H1 (cell line): ENCODE results near the gene SYNGR4. TPM values are rescaled to one million over a fixed set of nuclear protein-coding genes. Genes with fewer than 3 reads are reported as not detected.

Experiments
- CTCF ChIA-PET: fragments of 300-600 bp; sonication (Branson Sonifier 250); formaldehyde crosslinking; loops from one replicate; lab custom pipeline; 2021; ENCODE audit not compliant: partially characterized antibody; lab: Charles Lee
- POLR2A ChIA-PET: fragments of 300-600 bp; sonication (Branson Sonifier 250); formaldehyde crosslinking; loops from one replicate; lab custom pipeline; 2021; ENCODE audit warnings: inconsistent platforms; ENCODE audit not compliant: partially characterized antibody; lab: Charles Lee
- DNase-seq, 2 experiments: peaks; one replicate each; pipeline versions ENCODE4 v3.0.0 to v3.0.0-alpha.2; 2010 to 2022; ENCODE audit warnings: low spot score in 2 of 2, low read depth in 1 of 2, mixed read lengths in 1 of 2
- FAIRE-seq: peaks from 2 replicates; lab custom pipeline; 2011; peaks lifted over from hg19 to GRCh38; lab: Jason Lieb, UNC
- H2AFZ ChIP-seq: 2 replicates; pipeline ENCODE4 v1.8.1; 2012; ENCODE audit warnings: low read length, inconsistent platforms
- H2AK5ac ChIP-seq: 2 replicates; pipeline ENCODE4 v1.6.1; 2013; ENCODE audit warnings: low read depth, low read length
- H2BK120ac ChIP-seq: replicated peaks from 2 replicates; pipeline ENCODE3; 2013; ENCODE audit warnings: low read depth, low read length, inconsistent platforms
- H2BK12ac ChIP-seq: 2 replicates; pipeline ENCODE4 v1.6.1; 2013; ENCODE audit warnings: low read depth, low read length
- H2BK15ac ChIP-seq: 2 replicates; pipeline ENCODE4 v1.6.1; 2013; ENCODE audit warnings: low read length
- H2BK20ac ChIP-seq: 2 replicates; pipeline ENCODE4 v1.6.1; 2013; ENCODE audit warnings: low read length
- H2BK5ac ChIP-seq: 2 replicates; pipeline ENCODE4 v1.6.1; 2013; ENCODE audit warnings: low read depth, low read length
- H3K14ac ChIP-seq: 2 replicates; pipeline ENCODE4 v1.6.1; 2013; ENCODE audit warnings: inconsistent platforms; ENCODE audit not compliant: insufficient read length
- H3K18ac ChIP-seq: 2 replicates; pipeline ENCODE4 v1.6.1; 2013; ENCODE audit warnings: low read length; ENCODE audit errors: extremely low read depth
- H3K23ac ChIP-seq: 2 replicates; pipeline ENCODE4 v1.6.1; 2013; ENCODE audit warnings: inconsistent platforms; ENCODE audit not compliant: insufficient read length
- H3K23me2 ChIP-seq: 2 replicates; pipeline ENCODE4 v1.6.1; 2013; ENCODE audit warnings: low read depth, low read length
- H3K27ac ChIP-seq: 2 replicates; pipeline ENCODE4 v1.6.1; 2011; ENCODE audit warnings: low read depth, low read length, inconsistent platforms
- H3K27me3 ChIP-seq, 4 experiments: replicated peaks in 1 of 4; 1 replicate in 1 of 4; 2 replicates in 3 of 4; pipeline versions ENCODE4 v1.6.1 to v1.8.1; 2011 to 2013; ENCODE audit warnings: low read length in 3 of 4, mild to moderate bottlenecking in 3 of 4, inconsistent platforms in 2 of 4, mixed read lengths in 2 of 4, moderate library complexity in 1 of 4; ENCODE audit not compliant: control insufficient read depth in 3 of 4, insufficient read depth in 3 of 4; ENCODE audit errors: extremely low read depth in 1 of 4
- H3K36me3 ChIP-seq, 4 experiments: 2 replicates each; pipeline versions ENCODE4 v1.6.1 to v1.8.1; 2011 to 2013; ENCODE audit warnings: mild to moderate bottlenecking in 4 of 4, low read length in 3 of 4, moderate library complexity in 2 of 4, control low read depth in 1 of 4, inconsistent platforms in 1 of 4; ENCODE audit not compliant: insufficient read depth in 4 of 4, control insufficient read depth in 2 of 4
- H3K4ac ChIP-seq: replicated peaks from 2 replicates; pipeline ENCODE3; 2013; ENCODE audit warnings: low read length, low read depth, mixed read lengths, inconsistent platforms; ENCODE audit not compliant: insufficient read length
- H3K4me1 ChIP-seq, 4 experiments: replicated peaks in 1 of 4; 1 replicate in 1 of 4; 2 replicates in 3 of 4; pipeline versions ENCODE4 v1.6.1 to v1.8.1; 2011 to 2013; ENCODE audit warnings: low read length in 3 of 4, inconsistent platforms in 2 of 4, mixed read lengths in 1 of 4; ENCODE audit not compliant: insufficient read depth in 4 of 4, control insufficient read depth in 3 of 4
- H3K4me2 ChIP-seq, 2 experiments: 2 replicates each; pipeline versions ENCODE4 v1.6.1 to v1.8.1; 2011 to 2013; ENCODE audit warnings: low read depth in 2 of 2, low read length in 2 of 2, control low read depth in 1 of 2, inconsistent platforms in 1 of 2, mild to moderate bottlenecking in 1 of 2; ENCODE audit not compliant: insufficient read depth in 1 of 2
- H3K4me3 ChIP-seq, 4 experiments: fragments of 200-600, 300-600 bp in 1 of 4; sonication (generic), shearing (Covaris generic), sonication (Bioruptor Twin) in 1 of 4; 2 replicates each; pipeline versions ENCODE4 v1.5.1 to v1.8.1; 2011 to 2016; ENCODE audit warnings: low read length in 4 of 4, low read depth in 3 of 4, control low read depth in 2 of 4, inconsistent platforms in 2 of 4, mild to moderate bottlenecking in 2 of 4, mixed read lengths in 1 of 4, moderate library complexity in 1 of 4; ENCODE audit not compliant: insufficient read depth in 2 of 4; ENCODE audit errors: extremely low read depth in 1 of 4
- H3K56ac ChIP-seq: replicated peaks from 2 replicates; pipeline ENCODE3; 2013; ENCODE audit warnings: low read depth, mild to moderate bottlenecking, mixed read lengths, low read length, inconsistent platforms; ENCODE audit not compliant: insufficient read length
- H3K79me1 ChIP-seq: 2 replicates; pipeline ENCODE4 v1.6.1; 2013; ENCODE audit warnings: low read depth, low read length, control low read depth
- H3K79me2 ChIP-seq, 2 experiments: 2 replicates each; pipeline versions ENCODE4 v1.6.1 to v1.8.1; 2012 to 2013; ENCODE audit warnings: low read length in 2 of 2, mild to moderate bottlenecking in 2 of 2, inconsistent platforms in 1 of 2; ENCODE audit not compliant: insufficient read depth in 2 of 2, control insufficient read depth in 1 of 2
- H3K9ac ChIP-seq, 4 experiments: replicated peaks in 1 of 4; 1 replicate in 1 of 4; 2 replicates in 3 of 4; pipeline versions ENCODE4 v1.6.1 to v1.8.1; 2011 to 2013; ENCODE audit warnings: low read depth in 3 of 4, low read length in 3 of 4, control low read depth in 2 of 4, mild to moderate bottlenecking in 2 of 4, moderate library complexity in 2 of 4, inconsistent platforms in 1 of 4; ENCODE audit errors: extremely low read depth in 1 of 4
- H3K9me3 ChIP-seq, 2 experiments: 2 replicates each; pipeline versions ENCODE4 v1.6.1 to v1.8.1; 2012 to 2013; ENCODE audit warnings: mild to moderate bottlenecking in 2 of 2, moderate library complexity in 2 of 2, control low read depth in 1 of 2, inconsistent platforms in 1 of 2, low read depth in 1 of 2, low read length in 1 of 2, mixed read lengths in 1 of 2; ENCODE audit not compliant: insufficient read depth in 2 of 2
- H4K20me1 ChIP-seq, 2 experiments: replicated peaks in 1 of 2; 2 replicates each; pipeline versions ENCODE3 to v1.8.1; 2011 to 2013; ENCODE audit warnings: inconsistent platforms in 2 of 2, low read length in 2 of 2, mild to moderate bottlenecking in 1 of 2; ENCODE audit not compliant: insufficient read depth in 2 of 2, control insufficient read depth in 1 of 2
- H4K5ac ChIP-seq: 2 replicates; pipeline ENCODE4 v1.6.1; 2013; ENCODE audit warnings: low read length, low read depth, mixed read lengths, inconsistent platforms; ENCODE audit not compliant: insufficient read length
- H4K8ac ChIP-seq: 2 replicates; pipeline ENCODE4 v1.8.0; 2013; ENCODE audit warnings: mild to moderate bottlenecking, moderate library complexity, low read length, inconsistent platforms; ENCODE audit not compliant: insufficient read depth; ENCODE audit errors: extremely low read depth
- H4K91ac ChIP-seq: replicated peaks from 2 replicates; pipeline ENCODE3; 2013; ENCODE audit warnings: low read length, mixed read lengths, inconsistent platforms; ENCODE audit not compliant: insufficient read length
- BRCA1 ChIP-seq: IDR thresholded peaks from 2 replicates; pipeline ENCODE4 v1.6.1; 2012; ENCODE audit warnings: low read depth, low read length, improper control_type of control experiment
- CBX5 ChIP-seq: fragments of 300-800, 300-1000 bp; sonication (generic); IDR thresholded peaks from 2 replicates; pipeline ENCODE4 v1.7.1; 2016; ENCODE audit warnings: antibody characterized with exemption, low read length, low read depth
- GABPA ChIP-seq: IDR thresholded peaks from 2 replicates; pipeline ENCODE4 v1.6.1; 2011; ENCODE audit warnings: mild to moderate bottlenecking, low read length, moderate library complexity, borderline replicate concordance; ENCODE audit not compliant: insufficient read depth
- KDM4A ChIP-seq: IDR thresholded peaks from one replicate; pipeline ENCODE4 v1.7.1; 2012; ENCODE audit warnings: low read depth, mild to moderate bottlenecking, moderate library complexity, low read length, inconsistent platforms; ENCODE audit not compliant: severe bottlenecking
- MAFK ChIP-seq: IDR thresholded peaks from 2 replicates; pipeline ENCODE4 v1.6.1; 2012; ENCODE audit warnings: low read depth, mild to moderate bottlenecking, improper control_type of control experiment, low read length
- POLR2AphosphoS5 ChIP-seq: IDR thresholded peaks from 2 replicates; pipeline ENCODE4 v1.6.1; 2011; ENCODE audit warnings: low read depth, low read length
- TEAD4 ChIP-seq: IDR thresholded peaks from 2 replicates; pipeline ENCODE4 v1.6.1; 2012; ENCODE audit warnings: low read depth, low read length, inconsistent platforms, mixed read lengths
- WGBS, 2 experiments: shearing (Covaris generic) in 1 of 2; methylation state at CpG; one replicate each; pipeline versions ENCODE4 v1.1.6 to v1.1.7; 2013 to 2015; ENCODE audit warnings: low lambda C conversion rate in 2 of 2, mixed read lengths in 2 of 2, inconsistent platforms in 1 of 2, low coverage in 1 of 2, missing lambda C conversion rate in 1 of 2; ENCODE audit not compliant: insufficient replicate concordance in 2 of 2, insufficient coverage in 1 of 2, insufficient read length in 1 of 2; ENCODE audit errors: extremely low coverage in 1 of 2, missing lambda C conversion rate in 1 of 2; 5-methylcytosine and 5-hydroxymethylcytosine counted together
- polyA plus RNA-seq, 7 experiments: library from polyadenylated mRNA; depleted of rRNA in 3 of 7; stranded (reverse) in 5 of 7; unstranded in 2 of 7; fragments of >200 nt in 5 of 7; fragments of 200-250 nt in 2 of 7; gene quantifications; 1 replicate in 5 of 7; 2 replicates in 1 of 7; 4 replicates in 1 of 7; pipeline versions ENCODE4 v1.2.1 to v1.2.3, GENCODE V29; 2011 to 2013; ENCODE audit warnings: missing spikeins in 2 of 7, mixed read lengths in 2 of 7
- total RNA-seq: library from RNA; stranded (reverse); fragmentation: NEBNext Ultra II Directional; extraction: Animal tissue kit (Norgen Biotek cat#: 25700); gene quantifications from 2 replicates; pipeline ENCODE4 v1.2.1, GENCODE V29; 2021
- TF ChIP-seq, protein P1 (sequence below): IDR thresholded peaks from 2 replicates; pipeline ENCODE4 v1.6.1; 2012; ENCODE audit warnings: inconsistent platforms
- TF ChIP-seq, protein P2 (sequence below): IDR thresholded peaks from 2 replicates; pipeline ENCODE4 v1.6.1; 2012; ENCODE audit warnings: inconsistent platforms

Gene SYNGR4
- total and polyA plus RNA-seq, 2 of the 8 experiments (the other 6 are each of a cell fraction or from before 2014, with no cell fraction given), result 0.41 TPM; not detected in 1

DNA sequence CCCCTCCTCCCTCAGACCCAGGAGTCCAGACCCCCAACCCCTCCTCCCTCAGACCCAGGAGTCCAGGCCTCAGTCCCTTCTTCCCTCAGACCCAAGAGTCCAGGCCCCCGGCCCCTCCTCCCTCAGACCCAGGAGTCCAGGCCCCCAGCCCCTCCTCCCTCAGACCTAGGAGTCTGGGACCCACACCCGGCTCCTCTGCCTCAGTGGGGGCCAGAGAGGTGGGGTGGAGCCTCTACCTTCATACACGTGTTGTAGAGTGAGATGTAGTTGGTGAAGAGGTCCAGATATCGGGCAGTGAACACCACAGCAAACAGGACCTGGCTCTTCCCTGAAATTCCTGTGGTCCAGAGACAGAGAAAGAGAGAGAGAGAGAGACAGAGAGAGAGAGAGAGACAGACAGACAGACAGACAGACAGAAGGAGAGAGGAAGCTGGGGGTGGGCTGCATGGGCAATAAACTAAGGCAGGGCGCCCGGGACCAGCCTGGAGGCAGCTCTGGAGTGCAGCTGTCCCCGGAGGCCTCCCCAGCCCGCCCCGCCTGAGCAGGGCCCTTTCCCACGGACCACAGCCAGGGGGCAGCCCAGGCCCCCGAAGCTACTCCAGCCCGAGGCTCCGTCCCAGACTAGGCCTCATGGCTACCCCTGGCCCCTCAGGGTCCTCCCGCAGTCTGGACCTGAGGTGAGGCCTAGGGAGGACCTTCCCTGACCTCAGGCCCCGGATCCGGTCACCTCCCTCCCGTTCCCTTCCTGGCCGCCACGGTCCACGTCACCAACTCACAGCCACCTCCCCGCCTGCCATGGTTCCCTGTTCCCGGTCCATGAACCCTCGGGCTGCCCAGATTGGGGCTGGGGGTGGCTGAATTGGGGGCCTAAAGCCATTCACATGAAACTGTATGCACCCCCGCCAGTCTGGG is 26.3 kb downstream of the SYNGR4 start:
- 10% methylated on average over 18 of the region's 24 CpGs; no CpG with 5 or more reads in 1 of the 2 experiments for WGBS, 2 experiments
- H4K20me1 ChIP-seq, result peaks cover 1 to 3% of the 10 kb centered on the region in 2 experiments
- H3K27ac ChIP-seq, result peak overlapping the region; percentile 72; the same call in 1 of the 2 replicates
- no peak overlapping the region for H2BK15ac ChIP-seq
- no peak overlapping the region for H2BK12ac ChIP-seq
- H2BK20ac ChIP-seq, result no peak overlapping the region
- peak overlapping the region; percentile 95; the same call in 1 of the 2 replicates for H2BK5ac ChIP-seq
- CTCF ChIA-PET, result interaction anchor here (0.6 to 2.3 kb wide), 44 partner anchors 7 to 961 kb away, joined by 3 to 25 read pairs (median 5); partner anchors contain the start of genes SYNGR4 and TMEM143
- peaks cover 17% of the 10 kb centered on the region; the same call in 1 of the 2 replicates for H3K23me2 ChIP-seq
- FAIRE-seq (no peak), DNase-seq (peak in 1 of 2 experiments; percentile 84)
- H3K4ac ChIP-seq, result peak overlapping the region; percentile 69
- H3K4me1 ChIP-seq, result peaks cover 0 to 26% (median 13%) of the 10 kb centered on the region in 4 experiments; a peak in 6 of 7 replicates
- peaks cover 0 to 10% of the 10 kb centered on the region in 2 experiments; a peak in 1 of 4 replicates for H3K79me2 ChIP-seq
- peak overlapping the region; percentile 97 for H3K18ac ChIP-seq
- peaks cover 4% of the 10 kb centered on the region; the same call in 1 of the 2 replicates for H3K79me1 ChIP-seq
- POLR2A ChIA-PET, result interaction anchor here (0.8 to 2.0 kb wide), 12 partner anchors 10 to 98 kb away, joined by 3 to 27 read pairs (median 5); partner anchors contain the start of genes GRWD1, SYNGR4 and TMEM143
- H3K4me3 ChIP-seq, result peak overlapping the region; percentile 81 to 96 (median 90)
- H3K4me2 ChIP-seq, result peak overlapping the region; percentile 75 to 90
- no peak overlapping the region for H2BK120ac ChIP-seq
- H4K5ac ChIP-seq, result peak overlapping the region; percentile 86
- peak overlapping the region; percentile 63; the same call in 1 of the 2 replicates for H4K8ac ChIP-seq
- H4K91ac ChIP-seq, result peak overlapping the region; percentile 98
- peak overlapping the region; percentile 84 to 88 (median 86) for H3K9ac ChIP-seq
- H2AK5ac ChIP-seq, result no peak overlapping the region
- H3K23ac ChIP-seq, result no peak overlapping the region
- H3K14ac ChIP-seq, result peak overlapping the region; percentile 13
- H3K36me3 ChIP-seq, result peaks cover 15 to 36% (median 25%) of the 10 kb centered on the region in 4 experiments
- H3K9me3 ChIP-seq, result no peaks in the 10 kb centered on the region
- H2AFZ ChIP-seq, result no peak overlapping the region
- H3K27me3 ChIP-seq, result peaks cover 6 to 27% (median 22%) of the 10 kb centered on the region in 4 experiments
- H3K56ac ChIP-seq, result peak overlapping the region; percentile 95
- TF ChIP-seq MAFK, result no peak
- TF ChIP-seq, protein P1, sequence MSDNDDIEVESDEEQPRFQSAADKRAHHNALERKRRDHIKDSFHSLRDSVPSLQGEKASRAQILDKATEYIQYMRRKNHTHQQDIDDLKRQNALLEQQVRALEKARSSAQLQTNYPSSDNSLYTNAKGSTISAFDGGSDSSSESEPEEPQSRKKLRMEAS, result peak; percentile 38; the same call in 1 of the 2 replicates
- TF ChIP-seq, protein P2, sequence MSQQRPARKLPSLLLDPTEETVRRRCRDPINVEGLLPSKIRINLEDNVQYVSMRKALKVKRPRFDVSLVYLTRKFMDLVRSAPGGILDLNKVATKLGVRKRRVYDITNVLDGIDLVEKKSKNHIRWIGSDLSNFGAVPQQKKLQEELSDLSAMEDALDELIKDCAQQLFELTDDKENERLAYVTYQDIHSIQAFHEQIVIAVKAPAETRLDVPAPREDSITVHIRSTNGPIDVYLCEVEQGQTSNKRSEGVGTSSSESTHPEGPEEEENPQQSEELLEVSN, result no peak
- no peak for TF ChIP-seq BRCA1
- peak; percentile 46; the same call in 1 of the 2 replicates for TF ChIP-seq POLR2AphosphoS5
- TF ChIP-seq TEAD4, result no peak
- TF ChIP-seq GABPA, result 0 out of 2 replicates have a peak, but pooled peaks have one; percentile 32
- peak; percentile 28 for TF ChIP-seq KDM4A
- no peak for TF ChIP-seq CBX5
